Progenitor cell of endocrine pancreas (in vitro differentiated cells): ENCODE results near the gene CHD5. TPM values are rescaled to one million over a fixed set of nuclear protein-coding genes. Genes with fewer than 3 reads are reported as not detected.

Experiments
- DNase-seq: peaks from one replicate; pipeline ENCODE4 v3.0.0; 2021; ENCODE audit warnings: low spot score; ENCODE audit not compliant: unreplicated experiment
- H3K27ac Mint-ChIP-seq: 2 replicates; pipeline ENCODE4 v1.8.0; 2021; ENCODE audit warnings: mild to moderate bottlenecking, moderate library complexity, mixed read lengths
- H3K27me3 Mint-ChIP-seq: 2 replicates; pipeline ENCODE4 v1.8.0; 2021; ENCODE audit warnings: mixed read lengths
- H3K36me3 Mint-ChIP-seq: 2 replicates; pipeline ENCODE4 v1.8.0; 2022; ENCODE audit warnings: mixed read lengths; ENCODE audit not compliant: insufficient read depth
- H3K4me1 Mint-ChIP-seq: 2 replicates; pipeline ENCODE4 v1.8.0; 2021; ENCODE audit warnings: low read depth, mixed read lengths
- H3K4me3 Mint-ChIP-seq: 2 replicates; pipeline ENCODE4 v1.8.0; 2021; ENCODE audit warnings: low read depth, mild to moderate bottlenecking, moderate library complexity, mixed read lengths
- H3K9me3 Mint-ChIP-seq: 2 replicates; pipeline ENCODE4 v1.8.0; 2021; ENCODE audit warnings: low read depth, mixed read lengths
- total RNA-seq: library from RNA; stranded (reverse); gene quantifications from 2 replicates; pipeline ENCODE4 v1.2.1, GENCODE V29; 2021
- TF ChIP-seq, protein P1 (sequence below): fragments of 200-600 bp; sonication (generic); IDR thresholded peaks from one replicate; pipeline ENCODE4 v1.5.0; 2021; ENCODE audit warnings: antibody characterized with exemption, mild to moderate bottlenecking; ENCODE audit not compliant: unreplicated experiment

CHD5 gene
- total RNA-seq, 1 donor from 2014 or later, result 0.77 TPM

DNA sequence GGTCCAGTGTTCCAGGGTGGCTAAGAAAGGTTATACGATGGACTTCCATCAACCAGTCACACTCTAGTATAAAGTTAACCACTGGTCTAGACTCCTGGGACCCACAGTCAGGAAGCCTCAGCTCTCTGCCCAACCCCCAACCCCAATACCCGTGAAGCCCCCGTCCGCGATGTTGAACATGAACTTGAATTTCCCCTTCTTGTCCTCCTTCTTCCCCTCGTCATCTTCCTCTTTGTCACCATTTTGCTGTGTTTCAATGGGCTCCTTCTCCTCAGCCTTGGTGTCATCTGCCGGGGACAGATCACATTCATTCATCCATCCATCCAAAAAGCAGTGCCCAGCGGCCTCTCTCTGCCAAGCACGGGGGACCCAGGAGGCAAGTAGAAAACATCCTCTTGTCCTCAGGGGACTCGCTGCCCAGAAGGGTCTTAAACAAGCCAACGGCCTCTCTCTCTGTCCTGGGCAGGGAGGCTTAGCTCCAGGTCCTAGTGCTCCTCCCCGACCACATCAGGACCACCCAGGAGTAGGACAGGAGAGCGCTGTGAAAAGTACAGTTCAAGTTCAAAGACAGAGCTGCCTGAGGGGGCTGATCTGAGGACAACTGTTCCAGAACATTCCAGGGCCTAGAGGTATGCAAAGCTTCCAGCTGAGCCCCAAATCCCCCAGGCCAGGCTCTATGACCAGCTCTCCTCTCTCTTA is 68.0 kb downstream of the CHD5 start:
- TF ChIP-seq, protein P1, sequence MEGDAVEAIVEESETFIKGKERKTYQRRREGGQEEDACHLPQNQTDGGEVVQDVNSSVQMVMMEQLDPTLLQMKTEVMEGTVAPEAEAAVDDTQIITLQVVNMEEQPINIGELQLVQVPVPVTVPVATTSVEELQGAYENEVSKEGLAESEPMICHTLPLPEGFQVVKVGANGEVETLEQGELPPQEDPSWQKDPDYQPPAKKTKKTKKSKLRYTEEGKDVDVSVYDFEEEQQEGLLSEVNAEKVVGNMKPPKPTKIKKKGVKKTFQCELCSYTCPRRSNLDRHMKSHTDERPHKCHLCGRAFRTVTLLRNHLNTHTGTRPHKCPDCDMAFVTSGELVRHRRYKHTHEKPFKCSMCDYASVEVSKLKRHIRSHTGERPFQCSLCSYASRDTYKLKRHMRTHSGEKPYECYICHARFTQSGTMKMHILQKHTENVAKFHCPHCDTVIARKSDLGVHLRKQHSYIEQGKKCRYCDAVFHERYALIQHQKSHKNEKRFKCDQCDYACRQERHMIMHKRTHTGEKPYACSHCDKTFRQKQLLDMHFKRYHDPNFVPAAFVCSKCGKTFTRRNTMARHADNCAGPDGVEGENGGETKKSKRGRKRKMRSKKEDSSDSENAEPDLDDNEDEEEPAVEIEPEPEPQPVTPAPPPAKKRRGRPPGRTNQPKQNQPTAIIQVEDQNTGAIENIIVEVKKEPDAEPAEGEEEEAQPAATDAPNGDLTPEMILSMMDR, result no peak
- peaks cover 27% of the 10 kb centered on the region for H3K27me3 Mint-ChIP-seq
- peaks cover 7% of the 10 kb centered on the region for H3K9me3 Mint-ChIP-seq
- H3K4me1 Mint-ChIP-seq, result no peaks in the 10 kb centered on the region
- no peak for DNase-seq
- no peak overlapping the region for H3K27ac Mint-ChIP-seq
- H3K36me3 Mint-ChIP-seq, result no peaks in the 10 kb centered on the region
- H3K4me3 Mint-ChIP-seq, result no peak overlapping the region

DNA sequence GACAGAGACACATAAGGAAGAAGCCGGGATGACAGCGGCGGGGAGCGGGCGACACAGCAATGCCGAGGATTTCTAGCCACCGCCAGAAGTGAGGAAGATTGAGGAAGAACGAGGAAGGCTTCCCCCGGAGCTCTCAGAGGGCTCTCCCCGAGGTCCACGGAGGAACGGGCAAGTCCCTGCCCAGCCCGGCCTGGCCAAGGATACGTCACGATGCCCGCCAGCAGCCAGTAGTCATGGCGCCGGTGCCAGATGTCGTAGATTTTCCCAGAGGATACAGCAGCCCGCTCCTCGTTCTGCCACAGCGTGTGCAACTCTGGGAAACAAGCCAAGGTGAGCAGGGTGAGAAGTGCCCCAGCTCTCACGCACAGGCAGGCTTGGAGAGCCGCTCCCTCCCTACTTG is 68.5 kb downstream of the CHD5 start:
- no peak for DNase-seq
- no peaks in the 10 kb centered on the region for H3K36me3 Mint-ChIP-seq
- peaks cover 1% of the 10 kb centered on the region for H3K9me3 Mint-ChIP-seq
- TF ChIP-seq, protein P1, result no peak
- H3K27me3 Mint-ChIP-seq, result peaks cover 21% of the 10 kb centered on the region
- H3K4me1 Mint-ChIP-seq, result no peaks in the 10 kb centered on the region
- H3K27ac Mint-ChIP-seq, result no peak overlapping the region
- H3K4me3 Mint-ChIP-seq, result no peak overlapping the region

DNA sequence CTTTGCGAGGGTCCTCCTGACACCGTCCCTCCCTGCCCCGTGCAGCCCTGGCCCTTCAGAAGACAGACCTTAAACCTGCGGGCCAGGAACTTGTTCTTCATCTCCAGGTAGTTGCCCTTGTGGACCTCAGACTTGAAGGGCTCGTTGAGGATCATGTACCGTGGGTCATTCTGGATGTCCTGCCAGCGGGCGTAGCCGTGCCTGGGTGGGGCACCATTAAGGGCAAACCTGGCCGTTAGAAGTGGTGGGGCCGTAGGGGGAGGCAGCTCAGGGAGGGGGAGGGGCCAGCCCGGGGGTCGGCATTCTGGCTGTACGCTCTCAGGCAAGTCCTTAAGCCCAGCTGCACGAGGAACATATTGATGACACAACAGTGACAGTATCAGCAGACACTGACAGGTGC is 69.8 kb downstream of the CHD5 start:
- peaks cover 16% of the 10 kb centered on the region for H3K27me3 Mint-ChIP-seq
- H3K4me1 Mint-ChIP-seq, result no peaks in the 10 kb centered on the region
- H3K27ac Mint-ChIP-seq, result no peak overlapping the region
- TF ChIP-seq, protein P1, result no peak
- H3K4me3 Mint-ChIP-seq, result no peak overlapping the region
- H3K9me3 Mint-ChIP-seq, result no peaks in the 10 kb centered on the region
- H3K36me3 Mint-ChIP-seq, result no peaks in the 10 kb centered on the region
- DNase-seq, result no peak

DNA sequence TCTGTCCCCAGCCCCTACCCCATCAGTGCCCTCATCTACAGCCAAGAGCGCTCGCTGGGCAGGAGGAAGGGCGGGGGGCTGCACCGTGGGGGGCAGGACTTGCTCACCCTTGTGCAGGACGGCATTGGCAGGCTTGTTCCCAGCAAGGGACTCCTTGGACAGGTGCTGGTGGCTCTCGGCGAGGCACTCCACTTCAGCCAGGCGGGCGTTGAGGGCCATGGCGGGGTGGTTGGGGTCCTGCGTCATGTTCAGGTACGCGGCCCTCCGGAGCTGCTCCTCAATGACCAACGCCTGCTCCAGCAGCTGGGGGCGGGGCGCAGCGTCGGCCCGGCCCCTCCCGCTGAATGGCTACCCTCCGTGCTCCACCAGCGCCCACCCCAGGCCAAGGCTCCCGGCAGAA is 70.4 kb downstream of the CHD5 start:
- TF ChIP-seq, protein P1, result no peak
- no peak overlapping the region for H3K27ac Mint-ChIP-seq
- no peaks in the 10 kb centered on the region for H3K9me3 Mint-ChIP-seq
- H3K4me1 Mint-ChIP-seq, result no peaks in the 10 kb centered on the region
- DNase-seq, result no peak
- no peaks in the 10 kb centered on the region for H3K36me3 Mint-ChIP-seq
- H3K27me3 Mint-ChIP-seq, result peaks cover 19% of the 10 kb centered on the region
- H3K4me3 Mint-ChIP-seq, result no peak overlapping the region

DNA sequence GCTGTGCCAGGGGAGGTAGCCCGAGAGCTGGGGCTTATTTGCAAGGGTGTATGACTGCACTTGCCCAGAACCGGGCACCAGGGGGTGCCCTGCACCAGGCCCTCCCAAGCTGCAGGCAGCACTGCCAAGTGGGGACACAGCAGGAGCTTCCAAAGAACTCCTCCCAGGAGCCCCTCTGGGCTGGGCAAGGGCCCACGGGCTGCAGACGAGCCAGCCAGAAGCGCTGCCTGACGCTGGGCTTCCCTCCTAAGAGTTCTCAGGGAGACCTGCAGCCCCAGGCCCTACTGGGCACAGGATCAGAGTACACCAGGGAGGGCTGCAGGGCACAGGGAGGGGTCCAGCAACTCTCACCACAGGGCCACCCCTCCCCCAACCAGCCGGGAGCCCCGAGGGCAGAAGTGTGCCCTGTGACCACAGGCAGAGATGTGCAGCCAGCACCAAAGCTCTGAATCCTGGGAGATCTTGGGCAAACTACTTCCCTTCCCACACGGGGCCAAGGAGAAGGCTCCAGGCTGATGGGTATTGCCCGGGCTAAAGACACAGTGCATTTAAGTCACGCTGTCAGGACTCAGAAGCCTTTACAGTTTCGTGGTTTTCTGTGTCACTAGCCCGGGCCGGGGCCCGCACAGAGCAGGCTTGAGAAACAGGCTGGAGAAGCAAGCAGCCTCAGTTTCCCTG is 71.0 kb downstream of the CHD5 start:
- Mint-ChIP-seq H3K4me3 (no peak overlapping the region), H3K36me3 (no peaks in the 10 kb centered on the region), H3K9me3 (no peaks in the 10 kb centered on the region), H3K4me1 (no peaks in the 10 kb centered on the region), H3K27me3 (peaks cover 19% of the 10 kb centered on the region), H3K27ac (no peak overlapping the region)
- DNase-seq, result no peak
- TF ChIP-seq, protein P1, result peak; percentile 35
